H1 (cell line): ENCODE measurements around the gene NDUFB8.

ENCODE experiments used
- CHD2 ChIP-seq: IDR thresholded peaks from 2 replicates; pipeline ENCODE4 v1.6.1; 2012; ENCODE audit warnings: low read length, improper control_type of control experiment
- CREB1 ChIP-seq: IDR thresholded peaks from 2 replicates; pipeline ENCODE4 v1.6.1; 2012; ENCODE audit warnings: inconsistent platforms
- CTCF ChIP-seq, 3 experiments: IDR thresholded peaks; 1 replicate in 2 of 3; 2 replicates in 1 of 3; pipeline versions ENCODE4 v1.5.1 to v1.6.1; 2011; ENCODE audit warnings: low read length in 3 of 3, mild to moderate bottlenecking in 3 of 3, inconsistent platforms in 2 of 3, low read depth in 1 of 3, moderate library complexity in 1 of 3; ENCODE audit not compliant: insufficient read depth in 1 of 3; ENCODE audit errors: control extremely low read depth in 1 of 3
- EP300 ChIP-seq, 2 experiments: IDR thresholded peaks; 1 replicate in 1 of 2; 2 replicates in 1 of 2; pipeline ENCODE4 v1.6.1; 2011 to 2012; ENCODE audit warnings: low read depth in 2 of 2, low read length in 2 of 2, mild to moderate bottlenecking in 2 of 2, borderline replicate concordance in 1 of 2, inconsistent platforms in 1 of 2, moderate library complexity in 1 of 2
- GABPA ChIP-seq: IDR thresholded peaks from 2 replicates; pipeline ENCODE4 v1.6.1; 2011; ENCODE audit warnings: mild to moderate bottlenecking, low read length, moderate library complexity, borderline replicate concordance; ENCODE audit not compliant: insufficient read depth
- GTF2F1 ChIP-seq: IDR thresholded peaks from 2 replicates; pipeline ENCODE4 v1.6.1; 2012; ENCODE audit warnings: low read depth, low read length, improper control_type of control experiment, borderline replicate concordance
- HDAC2 ChIP-seq, 2 experiments: fragments of 300-600 bp in 1 of 2; sonication (generic) in 1 of 2; IDR thresholded peaks; 2 replicates each; pipeline ENCODE4 v1.6.1; 2011 to 2012; ENCODE audit warnings: low read depth in 2 of 2, low read length in 2 of 2, mild to moderate bottlenecking in 2 of 2, moderate library complexity in 2 of 2, borderline replicate concordance in 1 of 2, inconsistent platforms in 1 of 2
- POLR2A ChIP-seq, 2 experiments: IDR thresholded peaks; 1 replicate in 1 of 2; 2 replicates in 1 of 2; pipeline ENCODE4 v1.6.1; 2011; ENCODE audit warnings: low read depth in 2 of 2, low read length in 2 of 2, mild to moderate bottlenecking in 2 of 2; ENCODE audit errors: control extremely low read depth in 1 of 2
- POLR2AphosphoS5 ChIP-seq: IDR thresholded peaks from 2 replicates; pipeline ENCODE4 v1.6.1; 2011; ENCODE audit warnings: low read depth, low read length
- SUZ12 ChIP-seq: fragments of 200-600 bp; sonication (generic); IDR thresholded peaks from 2 replicates; pipeline ENCODE4 v1.6.1; 2012; ENCODE audit warnings: mild to moderate bottlenecking, inconsistent platforms, low read length, moderate library complexity, mixed read lengths

DNA sequence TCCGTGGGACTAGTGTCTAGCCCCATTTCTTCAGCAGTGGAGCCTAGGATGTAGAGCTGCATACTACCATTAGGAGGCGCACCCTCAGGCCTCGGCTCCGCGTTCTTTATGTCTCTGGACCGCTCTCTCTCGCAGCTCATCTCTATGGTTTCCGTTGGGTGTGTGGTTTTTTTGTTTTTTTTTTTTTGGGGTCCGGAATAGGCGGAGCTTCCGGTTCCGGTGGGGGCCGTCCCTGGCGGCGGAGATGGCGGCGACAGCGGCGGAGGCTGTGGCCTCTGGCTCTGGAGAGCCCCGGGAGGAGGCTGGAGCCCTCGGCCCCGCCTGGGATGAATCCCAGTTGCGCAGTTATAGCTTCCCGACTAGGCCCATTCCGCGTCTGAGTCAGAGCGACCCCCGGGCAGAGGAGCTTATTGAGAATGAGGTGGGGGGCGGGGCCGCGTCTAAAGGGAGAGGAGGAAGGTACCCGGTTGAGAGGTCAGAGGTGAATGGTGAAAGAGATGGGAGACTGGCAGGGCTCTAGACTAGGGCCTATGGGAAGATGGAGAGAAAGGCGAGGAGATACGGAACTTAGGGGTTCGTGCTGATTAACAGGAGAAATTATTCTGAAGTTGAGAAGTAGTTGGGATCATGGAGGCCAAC is 6.2 kb upstream of the NDUFB8 start, which contains the start of gene HIF1AN:
- no peak for TF ChIP-seq POLR2AphosphoS5
- TF ChIP-seq CTCF (IDR thresholded peaks at IDR 0.05; ENCODE audit: control extremely low read depth in 1 of 3, insufficient read depth in 1 of 3, low read depth in 1 of 3, low read length in 3 of 3): peak; percentile 90 to 94 (median 91)
- no peak for TF ChIP-seq CHD2
- TF ChIP-seq EP300 (IDR thresholded peaks at IDR 0.05; ENCODE audit: borderline replicate concordance in 1 of 2, low read depth in 2 of 2, low read length in 2 of 2): no peak
- TF ChIP-seq POLR2A (IDR thresholded peaks at IDR 0.05; ENCODE audit: control extremely low read depth in 1 of 2, low read depth in 2 of 2, low read length in 2 of 2): peak; percentile 77 to 90
- peak; percentile 60 for TF ChIP-seq CREB1
- TF ChIP-seq GTF2F1: no peak
- TF ChIP-seq HDAC2 (IDR thresholded peaks at IDR 0.05; ENCODE audit: borderline replicate concordance in 1 of 2, low read depth in 2 of 2, low read length in 2 of 2): peak in 1 of 2 experiments; percentile 91; a peak in 2 of 4 replicates
- peak; percentile 86 for TF ChIP-seq GABPA
- no peak for TF ChIP-seq SUZ12
